HCT116 (cell line): ENCODE measurements around the gene MMEL1. TPM values are rescaled to one million over a fixed set of nuclear protein-coding genes. Genes with fewer than 3 reads are reported as not detected.

ENCODE experiments used
- ATAC-seq: fragments of 200-7000 bp; cut with Tn5 transposase; 2 replicates; pipeline ENCODE4 v1.9.1; 2020; ENCODE audit warnings: mild to moderate bottlenecking, moderate library complexity
- BruUV-seq: library from RNA; stranded (reverse); fragments of 400-500 nt; replicated peaks from 2 replicates; lab custom pipeline; 2021; lab: Mats Ljungman, UMichigan
- CTCF ChIA-PET: fragments of 300-600 bp; sonication (Branson Sonifier 250); formaldehyde crosslinking; loops from one replicate; lab custom pipeline; 2021; ENCODE audit warnings: antibody characterized with exemption; lab: Charles Lee
- POLR2A ChIA-PET: fragments of 300-600, 350-600 bp; sonication (Branson Sonifier 250); formaldehyde crosslinking; loops from one replicate; lab custom pipeline; 2021; ENCODE audit warnings: antibody characterized with exemption; lab: Charles Lee
- RAD21 ChIA-PET, 2 experiments: fragments of 300-600 bp; sonication (Branson Sonifier 250); formaldehyde crosslinking; loops; one replicate each; lab custom pipeline; 2023; ENCODE audit warnings: low total read pairs in 2 of 2; ENCODE audit not compliant: uncharacterized antibody in 2 of 2, unreplicated experiment in 2 of 2, low non-redundant PET in 1 of 2; lab: Charles Lee
- DNase-seq: peaks from one replicate; pipeline ENCODE4 v3.0.0-alpha.2; 2010; ENCODE audit warnings: low read depth, low spot score
- H2AFZ ChIP-seq: fragments of 200-600 bp; shearing (Covaris generic), sonication (generic); 2 replicates; pipeline ENCODE4 v1.6.1; 2017; ENCODE audit warnings: low read depth, mixed run types, mixed read lengths, antibody characterized with exemption, low read length; ENCODE audit not compliant: poor library complexity, severe bottlenecking
- H3K27ac ChIP-seq: 2 replicates; pipeline ENCODE4 v1.5.1; 2012; ENCODE audit warnings: low read depth, low read length
- H3K27me3 ChIP-seq: fragments of 200-600 bp; sonication (generic); 2 replicates; pipeline ENCODE4 v1.6.1; 2016; ENCODE audit warnings: mixed run types, low read length, mixed read lengths; ENCODE audit not compliant: insufficient read depth
- H3K36me3 ChIP-seq, 2 experiments: fragments of 200-500 bp in 1 of 2; fragments of 200-600 bp in 1 of 2; sonication (Bioruptor generic) in 1 of 2; sonication (generic) in 1 of 2; 2 replicates each; pipeline versions ENCODE4 v1.5.1 to v1.6.1; 2014 to 2016; ENCODE audit warnings: low read length in 2 of 2, inconsistent platforms in 1 of 2, mixed read lengths in 1 of 2, mixed run types in 1 of 2; ENCODE audit not compliant: insufficient read depth in 2 of 2, control insufficient read depth in 1 of 2
- H3K4me1 ChIP-seq, 2 experiments: fragments of 200-600 bp in 1 of 2; sonication (generic) in 1 of 2; 2 replicates each; pipeline versions ENCODE4 v1.5.1 to v1.6.1; 2012 to 2017; ENCODE audit warnings: low read length in 2 of 2, inconsistent platforms in 1 of 2, mild to moderate bottlenecking in 1 of 2, mixed read lengths in 1 of 2, mixed run types in 1 of 2, moderate library complexity in 1 of 2; ENCODE audit not compliant: insufficient read depth in 2 of 2, control insufficient read depth in 1 of 2
- H3K4me2 ChIP-seq: fragments of 200-600 bp; sonication (generic); 2 replicates; pipeline ENCODE4 v1.6.1; 2017; ENCODE audit warnings: mixed run types, low read length, mixed read lengths
- H3K4me3 ChIP-seq, 2 experiments: fragments of 200-600 bp in 1 of 2; sonication (generic) in 1 of 2; replicated peaks in 1 of 2; 2 replicates each; pipeline ENCODE4 v1.5.1; 2011 to 2016; ENCODE audit warnings: low read length in 2 of 2, control low read depth in 1 of 2, low read depth in 1 of 2, mild to moderate bottlenecking in 1 of 2, mixed read lengths in 1 of 2, mixed run types in 1 of 2
- H3K79me2 ChIP-seq: fragments of 200-600 bp; sonication (generic); 2 replicates; pipeline ENCODE4 v1.6.1; 2017; ENCODE audit warnings: mild to moderate bottlenecking, mixed run types, low read length, moderate library complexity, mixed read lengths; ENCODE audit not compliant: insufficient read depth
- H3K9ac ChIP-seq: fragments of 200-600 bp; sonication (generic); 2 replicates; pipeline ENCODE4 v1.6.1; 2016; ENCODE audit warnings: low read length, mixed read lengths
- H3K9me2 ChIP-seq: fragments of 200-600 bp; sonication (generic), shearing (Covaris generic); 2 replicates; pipeline ENCODE4 v1.6.1; 2017; ENCODE audit warnings: mixed run types, mild to moderate bottlenecking, moderate library complexity; ENCODE audit not compliant: insufficient read depth
- H3K9me3 ChIP-seq, 2 experiments: fragments of 200-500 bp in 1 of 2; fragments of 200-600 bp in 1 of 2; sonication (Bioruptor generic) in 1 of 2; sonication (generic) in 1 of 2; 2 replicates each; pipeline ENCODE4 v1.6.1; 2014 to 2017; ENCODE audit warnings: low read length in 2 of 2, mixed read lengths in 2 of 2, inconsistent platforms in 1 of 2, low read depth in 1 of 2, mild to moderate bottlenecking in 1 of 2, mixed run types in 1 of 2, moderate library complexity in 1 of 2; ENCODE audit not compliant: control insufficient read depth in 1 of 2, insufficient read depth in 1 of 2
- H4K20me1 ChIP-seq: fragments of 200-600 bp; sonication (generic), shearing (Covaris generic); 2 replicates; pipeline ENCODE4 v1.6.1; 2017; ENCODE audit warnings: mixed run types, mild to moderate bottlenecking, moderate library complexity; ENCODE audit not compliant: insufficient read depth
- CBX3 ChIP-seq: IDR thresholded peaks from 2 replicates; pipeline ENCODE4 v1.6.1; 2012; ENCODE audit warnings: low read depth
- CEBPB ChIP-seq: IDR thresholded peaks from 2 replicates; pipeline ENCODE4 v1.6.1; 2012; ENCODE audit warnings: low read depth
- EGR1 ChIP-seq: IDR thresholded peaks from 2 replicates; pipeline ENCODE4 v1.6.1; 2012; ENCODE audit warnings: low read depth
- ELF1 ChIP-seq: IDR thresholded peaks from 2 replicates; pipeline ENCODE4 v1.6.1; 2012; ENCODE audit warnings: low read depth, borderline replicate concordance
- EZH2 ChIP-seq: fragments of 200-600 bp; sonication (generic); IDR thresholded peaks from 2 replicates; pipeline ENCODE4 v1.6.1; 2017; ENCODE audit warnings: antibody characterized with exemption, mixed run types
- EZH2phosphoT487 ChIP-seq: fragments of 200-600 bp; IDR thresholded peaks from 2 replicates; pipeline ENCODE4 v1.6.1; 2018; ENCODE audit warnings: antibody characterized with exemption, borderline replicate concordance
- FOSL1 ChIP-seq: IDR thresholded peaks from 2 replicates; pipeline ENCODE4 v1.6.1; 2012; ENCODE audit warnings: low read depth
- JUND ChIP-seq: IDR thresholded peaks from 2 replicates; pipeline ENCODE4 v1.6.1; 2012
- POLR2AphosphoS5 ChIP-seq: IDR thresholded peaks from 2 replicates; pipeline ENCODE4 v1.6.1; 2011; ENCODE audit warnings: mild to moderate bottlenecking, low read depth, low read length, moderate library complexity
- RAD21 ChIP-seq: IDR thresholded peaks from 2 replicates; pipeline ENCODE4 v1.6.1; 2012; ENCODE audit warnings: low read depth, mild to moderate bottlenecking
- SP1 ChIP-seq: IDR thresholded peaks from 2 replicates; pipeline ENCODE4 v1.6.1; 2012; ENCODE audit warnings: low read depth
- SRF ChIP-seq: IDR thresholded peaks from 2 replicates; pipeline ENCODE4 v1.6.1; 2012; ENCODE audit warnings: low read depth
- TCF7L2 ChIP-seq: IDR thresholded peaks from 2 replicates; pipeline ENCODE4 v1.7.0; 2011; ENCODE audit warnings: borderline replicate concordance, inconsistent platforms; ENCODE audit not compliant: insufficient read depth, insufficient read length; ENCODE audit errors: extremely low read depth
- YY1 ChIP-seq: IDR thresholded peaks from 2 replicates; pipeline ENCODE4 v1.6.1; 2011; ENCODE audit warnings: low read length, low read depth, moderate library complexity, mild to moderate bottlenecking; ENCODE audit not compliant: insufficient replicate concordance; ENCODE audit errors: extremely low read depth
- ZFX ChIP-seq: fragments of 450-650 bp; IDR thresholded peaks from 2 replicates; pipeline ENCODE4 v1.6.1; 2017
- intact Hi-C: fragments of 100-400 bp; cut with micrococcal nuclease; formaldehyde crosslinking; loops from 2 replicates; pipeline ENCODE4 v1.10.0; 2022
- total RNA-seq: library from RNA; stranded (reverse); gene quantifications from one replicate; pipeline ENCODE4 v1.2.1, GENCODE V29; 2021; ENCODE audit not compliant: unreplicated experiment
- TF ChIP-seq, protein P1 (sequence below), 3 experiments: fragments of 200-600 bp in 1 of 3; sonication (generic) in 1 of 3; IDR thresholded peaks in 2 of 3; conservative IDR thresholded peaks in 1 of 3; 2 replicates each; pipeline ENCODE4 v1.5.1; 2012 to 2017; ENCODE audit warnings: low read depth in 2 of 3, low read length in 2 of 3, antibody characterized with exemption in 1 of 3, borderline replicate concordance in 1 of 3, control low read depth in 1 of 3, mild to moderate bottlenecking in 1 of 3, mixed read lengths in 1 of 3, mixed run types in 1 of 3, moderate library complexity in 1 of 3; ENCODE audit not compliant: insufficient read depth in 1 of 3

The MMEL1 gene
- total RNA-seq, 1 experiment from 2014 or later: 2.7 TPM

DNA sequence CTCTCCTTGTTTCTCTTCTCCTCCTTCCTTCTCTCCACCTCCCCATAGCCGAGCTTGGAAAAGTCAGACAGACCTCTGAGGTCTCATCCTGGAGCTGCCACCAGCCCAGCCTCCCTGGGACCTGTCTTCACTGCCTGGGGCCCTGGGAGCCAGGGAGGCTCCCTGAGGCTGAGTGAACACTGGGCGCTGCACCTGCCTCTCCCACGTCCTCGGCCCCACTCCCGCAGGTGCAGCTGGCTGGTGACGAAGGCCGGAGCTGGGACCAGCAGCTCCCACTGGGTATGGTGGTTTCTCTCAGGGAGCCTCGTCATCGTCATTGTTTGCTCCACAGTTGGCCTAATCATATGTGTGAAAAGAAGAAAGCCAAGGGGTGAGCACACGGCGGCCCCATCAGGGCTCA, 71.4 kb downstream of the MMEL1 start:
- H3K9ac ChIP-seq: no peak overlapping the region
- intact Hi-C loops: no loop called here
- no peaks in the 10 kb centered on the region for H3K36me3 ChIP-seq
- no peak overlapping the region for H3K4me2 ChIP-seq
- CTCF ChIA-PET: no interaction called here
- H3K9me2 ChIP-seq: no peaks in the 10 kb centered on the region
- no peaks in the 10 kb centered on the region for H3K9me3 ChIP-seq
- no peak overlapping the region for H3K27ac ChIP-seq
- no peak for TF ChIP-seq YY1
- no peak for TF ChIP-seq EZH2phosphoT487
- no peak for TF ChIP-seq JUND
- no peak for TF ChIP-seq SP1
- TF ChIP-seq ELF1: no peak
- TF ChIP-seq SRF: no peak
- H2AFZ ChIP-seq: no peak overlapping the region
- DNase-seq (no peak), ATAC-seq (no peak)
- H4K20me1 ChIP-seq: no peaks in the 10 kb centered on the region
- POLR2A ChIA-PET: no interaction called here
- H3K27me3 ChIP-seq: no peaks in the 10 kb centered on the region
- H3K4me3 ChIP-seq: no peak overlapping the region
- no TSS peak for BruUV-seq
- RAD21 ChIA-PET: no interaction called here
- no peaks in the 10 kb centered on the region for H3K4me1 ChIP-seq
- no peaks in the 10 kb centered on the region for H3K79me2 ChIP-seq

- BruUV-seq: no TSS peak
- Histone ChIP-seq H2AFZ (no peak overlapping the region), H3K79me2 (no peaks in the 10 kb centered on the region), H4K20me1 (no peaks in the 10 kb centered on the region), H3K4me1 (no peaks in the 10 kb centered on the region), H3K36me3 (no peaks in the 10 kb centered on the region), H3K9ac (no peak overlapping the region), H3K9me2 (no peaks in the 10 kb centered on the region), H3K4me2 (no peak overlapping the region), H3K27ac (no peak overlapping the region), H3K27me3 (no peaks in the 10 kb centered on the region), H3K4me3 (no peak overlapping the region), H3K9me3 (no peaks in the 10 kb centered on the region)
- POLR2A ChIA-PET: no interaction called here
- RAD21 ChIA-PET: no interaction called here
- DNase-seq (no peak), ATAC-seq (no peak)
- intact Hi-C loops: no loop called here
- CTCF ChIA-PET: no interaction called here
- no peak for TF ChIP-seq CBX3
- TF ChIP-seq TCF7L2: no peak
- no peak for TF ChIP-seq JUND
- TF ChIP-seq ELF1: no peak
- TF ChIP-seq EZH2: no peak
- TF ChIP-seq FOSL1: no peak
- no peak for TF ChIP-seq RAD21
- TF ChIP-seq YY1: no peak
- TF ChIP-seq EGR1: no peak
- TF ChIP-seq EZH2phosphoT487: no peak
- TF ChIP-seq SRF: no peak
- TF ChIP-seq ZFX: no peak
- TF ChIP-seq POLR2AphosphoS5: no peak
- TF ChIP-seq, protein P1, sequence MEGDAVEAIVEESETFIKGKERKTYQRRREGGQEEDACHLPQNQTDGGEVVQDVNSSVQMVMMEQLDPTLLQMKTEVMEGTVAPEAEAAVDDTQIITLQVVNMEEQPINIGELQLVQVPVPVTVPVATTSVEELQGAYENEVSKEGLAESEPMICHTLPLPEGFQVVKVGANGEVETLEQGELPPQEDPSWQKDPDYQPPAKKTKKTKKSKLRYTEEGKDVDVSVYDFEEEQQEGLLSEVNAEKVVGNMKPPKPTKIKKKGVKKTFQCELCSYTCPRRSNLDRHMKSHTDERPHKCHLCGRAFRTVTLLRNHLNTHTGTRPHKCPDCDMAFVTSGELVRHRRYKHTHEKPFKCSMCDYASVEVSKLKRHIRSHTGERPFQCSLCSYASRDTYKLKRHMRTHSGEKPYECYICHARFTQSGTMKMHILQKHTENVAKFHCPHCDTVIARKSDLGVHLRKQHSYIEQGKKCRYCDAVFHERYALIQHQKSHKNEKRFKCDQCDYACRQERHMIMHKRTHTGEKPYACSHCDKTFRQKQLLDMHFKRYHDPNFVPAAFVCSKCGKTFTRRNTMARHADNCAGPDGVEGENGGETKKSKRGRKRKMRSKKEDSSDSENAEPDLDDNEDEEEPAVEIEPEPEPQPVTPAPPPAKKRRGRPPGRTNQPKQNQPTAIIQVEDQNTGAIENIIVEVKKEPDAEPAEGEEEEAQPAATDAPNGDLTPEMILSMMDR (IDR thresholded peaks at IDR 0.05 in 2 of 3, conservative IDR thresholded peaks at IDR 0.05 in 1 of 3; ENCODE audit: borderline replicate concordance in 1 of 3, insufficient read depth in 1 of 3, low read depth in 2 of 3, low read length in 2 of 3): no peak
- TF ChIP-seq SP1: no peak
- TF ChIP-seq CEBPB: no peak
Observed at GRCh38 chr1:2560299-2561073, 72.3 kb downstream of the MMEL1 start.
